ENCODE results near the gene HLTF. TPM values are rescaled to one million over a fixed set of nuclear protein-coding genes. Genes with fewer than 3 reads are reported as not detected.

HLTF gene
- total and polyA plus RNA-seq, 2 of the 4 experiments (the other 2 are of a cell fraction): 12.6 to 39.1 TPM

DNA sequence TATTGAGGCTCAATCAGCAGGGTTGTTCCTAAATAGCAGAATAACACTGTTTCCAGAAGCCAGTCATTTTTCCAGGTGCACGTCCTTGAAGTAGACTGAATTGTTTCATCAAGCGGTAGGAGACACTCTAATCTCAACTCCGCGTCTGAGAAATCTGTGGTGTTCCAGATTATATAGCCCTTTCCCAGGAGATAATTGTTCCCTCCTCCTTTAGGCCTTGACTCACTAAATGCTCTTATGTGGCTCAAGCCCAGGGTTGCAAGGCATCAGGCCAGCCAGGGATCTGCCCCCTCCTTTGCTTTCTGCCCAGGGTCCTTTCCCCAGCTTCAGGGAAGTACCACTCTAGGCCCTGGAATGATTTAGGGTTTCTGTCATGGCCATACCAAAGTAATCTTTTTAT lies 5.7 kb upstream of the HLTF start:
- H2AK5ac ChIP-seq (ENCODE audit: low read depth, low read length): no peak overlapping the region
- no peak overlapping the region for H3K18ac ChIP-seq (ENCODE audit: low read depth, low read length)
- no peak overlapping the region for H3K14ac ChIP-seq (replicated peaks; ENCODE audit: low read depth, low read length)
- H3K23ac ChIP-seq (ENCODE audit: low read depth, low read length): no peak overlapping the region
- 100% methylated on average over 1 of the region's 4 CpGs; no CpG with 5 or more reads in 1 of the 2 experiments for WGBS, 2 experiments (ENCODE audit: extremely low coverage in 2 of 2, insufficient read length in 1 of 2)
- no peaks in the 10 kb centered on the region for H4K20me1 ChIP-seq (ENCODE audit: insufficient read depth, low read length)
- H4K8ac ChIP-seq (ENCODE audit: low read depth in 2 of 2, low read length in 2 of 2): no peak overlapping the region
- no peaks in the 10 kb centered on the region for H3K27me3 ChIP-seq (ENCODE audit: control insufficient read depth, insufficient read depth, low read length)
- dilution Hi-C loops (cut with HindIII; ENCODE audit: low sequenced_read_pairs, unreplicated experiment): no loop called here
- no peak overlapping the region for H3K9ac ChIP-seq (ENCODE audit: low read depth, low read length)
- H2AK9ac ChIP-seq (replicated peaks; ENCODE audit: low read depth, low read length, poor library complexity): no peak overlapping the region
- no peak overlapping the region for H2BK15ac ChIP-seq (ENCODE audit: low read depth, low read length)
- TF ChIP-seq, protein P1, sequence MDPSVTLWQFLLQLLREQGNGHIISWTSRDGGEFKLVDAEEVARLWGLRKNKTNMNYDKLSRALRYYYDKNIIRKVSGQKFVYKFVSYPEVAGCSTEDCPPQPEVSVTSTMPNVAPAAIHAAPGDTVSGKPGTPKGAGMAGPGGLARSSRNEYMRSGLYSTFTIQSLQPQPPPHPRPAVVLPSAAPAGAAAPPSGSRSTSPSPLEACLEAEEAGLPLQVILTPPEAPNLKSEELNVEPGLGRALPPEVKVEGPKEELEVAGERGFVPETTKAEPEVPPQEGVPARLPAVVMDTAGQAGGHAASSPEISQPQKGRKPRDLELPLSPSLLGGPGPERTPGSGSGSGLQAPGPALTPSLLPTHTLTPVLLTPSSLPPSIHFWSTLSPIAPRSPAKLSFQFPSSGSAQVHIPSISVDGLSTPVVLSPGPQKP (IDR thresholded peaks at IDR 0.05; ENCODE audit: borderline replicate concordance, low read depth, low read length): no peak
- no peak for TF ChIP-seq RFX5 (IDR thresholded peaks at IDR 0.05; ENCODE audit: low read depth, low read length)
- no peak for TF ChIP-seq MAZ (IDR thresholded peaks at IDR 0.05; ENCODE audit: borderline replicate concordance, low read depth, low read length)
- TF ChIP-seq RAD21 (IDR thresholded peaks at IDR 0.05; ENCODE audit: low read length): no peak
- TF ChIP-seq CEBPB (IDR thresholded peaks at IDR 0.05; ENCODE audit: low read depth, low read length): no peak
- no peak for TF ChIP-seq BHLHE40 (IDR thresholded peaks at IDR 0.05; ENCODE audit: low read depth, low read length)
- TF ChIP-seq, protein P2, sequence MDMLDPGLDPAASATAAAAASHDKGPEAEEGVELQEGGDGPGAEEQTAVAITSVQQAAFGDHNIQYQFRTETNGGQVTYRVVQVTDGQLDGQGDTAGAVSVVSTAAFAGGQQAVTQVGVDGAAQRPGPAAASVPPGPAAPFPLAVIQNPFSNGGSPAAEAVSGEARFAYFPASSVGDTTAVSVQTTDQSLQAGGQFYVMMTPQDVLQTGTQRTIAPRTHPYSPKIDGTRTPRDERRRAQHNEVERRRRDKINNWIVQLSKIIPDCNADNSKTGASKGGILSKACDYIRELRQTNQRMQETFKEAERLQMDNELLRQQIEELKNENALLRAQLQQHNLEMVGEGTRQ (IDR thresholded peaks at IDR 0.05; ENCODE audit: low read depth, low read length): no peak
- TF ChIP-seq NFE2L2 (IDR thresholded peaks at IDR 0.05; ENCODE audit: low read depth, low read length): no peak
- no peak for TF ChIP-seq MXI1 (IDR thresholded peaks at IDR 0.05; ENCODE audit: borderline replicate concordance, low read depth, low read length)
- no peak overlapping the region for H3K4ac ChIP-seq (ENCODE audit: low read depth, low read length)
- no peak overlapping the region for H3K4me2 ChIP-seq (ENCODE audit: low read depth, low read length)
- H4K5ac ChIP-seq (ENCODE audit: low read depth, low read length): no peak overlapping the region
- H3K9me3 ChIP-seq (ENCODE audit: control insufficient read depth, insufficient read depth, low read length): no peaks in the 10 kb centered on the region
- H2BK5ac ChIP-seq (ENCODE audit: low read depth, low read length, poor library complexity, severe bottlenecking): no peak overlapping the region
- intact Hi-C loops (cut with micrococcal nuclease): no loop called here
- POLR2A ChIA-PET (ENCODE audit: unreplicated experiment): no interaction called here
- BruUV-seq (replicated peaks): no TSS peak
- ATAC-seq (ENCODE audit: low read depth): no peak
- no peak overlapping the region for H2BK120ac ChIP-seq (ENCODE audit: low read depth, low read length)
- H3K9me1 ChIP-seq (ENCODE audit: insufficient read depth, low read length): no peaks in the 10 kb centered on the region
- no peaks in the 10 kb centered on the region for H3K79me1 ChIP-seq (ENCODE audit: low read depth in 1 of 2, low read length in 2 of 2)
- no peak overlapping the region for H3K56ac ChIP-seq (ENCODE audit: extremely low read depth, insufficient read depth, low read length)
- no peaks in the 10 kb centered on the region for H3K36me3 ChIP-seq (ENCODE audit: control insufficient read depth, insufficient read depth, low read length)
- no peak overlapping the region for H3K27ac ChIP-seq (ENCODE audit: insufficient read depth, low read length)
- no peak overlapping the region for H2AFZ ChIP-seq (replicated peaks; ENCODE audit: low read length, poor library complexity)
- H4K91ac ChIP-seq (ENCODE audit: insufficient read depth, low read depth, low read length): no peak overlapping the region
- H2BK20ac ChIP-seq (ENCODE audit: low read depth, low read length): no peak overlapping the region
- H3K4me3 ChIP-seq (ENCODE audit: insufficient read depth, low read depth, low read length): no peak overlapping the region
- H3K4me1 ChIP-seq (ENCODE audit: control insufficient read depth, insufficient read depth, low read length): no peaks in the 10 kb centered on the region
- CTCF ChIA-PET: interaction anchor here (0.6 kb wide), 1 partner anchor 391 kb away, joined by 4 read pairs; no protein-coding TSS in a partner anchor
- DNase-seq: no peak
- in situ Hi-C loops (cut with MboI; ENCODE audit: low sequenced_read_pairs): no loop called here

Data from IMR-90 (cell line).